ENCODE measurements around the gene NR4A3.

- no peak for TF ChIP-seq EZH2phosphoT487 (IDR thresholded peaks at IDR 0.05; ENCODE audit: unreplicated experiment)
- no peak for TF ChIP-seq CTCF (conservative IDR thresholded peaks at IDR 0.05; ENCODE audit: low read depth in 2 of 2)
- no peak for TF ChIP-seq EZH2 (IDR thresholded peaks at IDR 0.05; ENCODE audit: low read depth, unreplicated experiment)
- no peak for TF ChIP-seq JUNB (IDR thresholded peaks at IDR 0.05; ENCODE audit: unreplicated experiment)
- no peak for TF ChIP-seq POLR2AphosphoS5 (IDR thresholded peaks at IDR 0.05; ENCODE audit: low read depth)
Measured at GRCh38 chr9:99832558-99832864, 10.8 kb downstream of the NR4A3 start.

Data from GM23338 (cell line).